GM10847 (cell line): ENCODE data around the gene SCN5A.

Experiments used
- POLR2A ChIP-seq: IDR thresholded peaks from 2 replicates; pipeline ENCODE4 v1.6.1; 2011; ENCODE audit not compliant: insufficient read length; ENCODE audit errors: extremely low read depth

Gene SCN5A

GRCh38 chr3:38651153-38651789, 1.8 kb upstream of the SCN5A start:
- no peak for TF ChIP-seq POLR2A

- no peak for TF ChIP-seq POLR2A
Observed at GRCh38 chr3:38650248-38650951, 913 bp upstream of the SCN5A start.

DNA sequence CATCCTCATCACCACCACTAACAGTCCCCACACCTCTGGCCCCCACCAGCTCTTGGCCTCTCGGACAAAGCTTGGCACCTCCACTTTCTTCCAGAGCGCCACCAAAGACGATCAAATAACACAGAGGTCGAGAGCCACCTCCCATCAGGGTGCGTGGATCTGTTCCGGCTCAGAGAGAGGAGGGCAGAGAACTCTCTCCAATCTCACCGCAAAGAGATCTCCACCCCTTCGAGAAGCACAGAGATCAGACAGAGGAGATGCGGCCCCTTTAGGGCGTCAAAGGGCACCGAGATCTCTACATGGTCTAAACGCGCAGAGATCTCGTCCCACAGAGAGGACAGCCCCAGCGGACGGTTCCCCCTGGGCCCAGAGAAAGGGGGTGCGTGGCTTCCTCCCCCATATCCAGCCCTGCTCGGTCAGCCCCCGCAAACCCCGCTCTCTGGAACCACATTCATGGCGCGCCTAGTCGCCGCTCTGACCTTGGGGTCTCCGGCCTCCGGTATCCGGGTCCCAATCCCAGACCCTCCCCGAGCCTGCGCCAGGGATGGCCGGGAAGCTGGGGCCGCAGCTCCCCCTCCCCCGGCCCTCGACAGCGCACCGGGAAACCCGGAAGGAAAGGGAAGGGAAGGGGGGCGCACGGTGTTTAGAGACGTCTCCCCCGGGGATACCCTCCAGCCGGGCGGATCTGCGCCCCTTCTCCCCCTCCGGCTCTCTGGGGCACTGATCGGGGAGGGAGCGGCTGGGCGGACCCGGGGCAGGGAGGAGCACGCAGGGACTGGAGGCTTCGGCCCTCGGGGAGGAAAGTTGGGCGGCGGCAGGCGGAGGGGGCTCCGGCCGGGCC, 608 bp downstream of the SCN5A start:
- no peak for TF ChIP-seq POLR2A

DNA sequence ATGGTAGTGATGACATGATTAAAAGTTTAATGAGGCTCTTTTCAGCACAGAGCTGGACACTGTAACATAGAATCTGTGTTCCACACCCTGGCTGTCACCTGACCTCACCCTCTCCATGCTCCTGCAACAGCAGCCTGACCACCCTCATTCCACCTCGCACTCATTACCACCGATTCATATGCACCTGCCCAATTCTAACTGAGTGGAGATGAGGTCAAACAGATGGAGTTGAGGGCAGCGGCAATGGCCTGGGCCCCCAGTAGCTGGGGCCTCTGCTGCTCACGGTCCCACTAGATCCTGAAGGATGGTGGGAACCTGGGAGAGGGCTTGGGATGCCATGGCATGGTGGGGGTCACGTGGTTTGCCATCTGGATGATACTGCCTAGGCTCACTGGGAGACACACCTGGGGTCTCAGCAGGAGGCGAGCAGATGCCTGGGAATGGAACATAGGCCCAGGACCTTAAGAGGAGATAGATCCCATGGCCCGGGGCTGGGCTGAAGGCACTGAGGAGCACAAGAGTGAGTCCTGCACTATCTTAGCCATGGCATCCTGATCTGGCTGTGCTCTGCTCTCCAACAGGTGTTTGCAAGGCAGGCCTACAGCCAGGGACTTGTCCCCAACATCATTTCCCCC, 1.3 kb downstream of the SCN5A start:
- TF ChIP-seq POLR2A: no peak

GRCh38 chr3:38647217-38647970, 2.1 kb downstream of the SCN5A start:
- no peak for TF ChIP-seq POLR2A

- no peak for TF ChIP-seq POLR2A
Observed at GRCh38 chr3:38646630-38647029, 2.9 kb downstream of the SCN5A start.

DNA sequence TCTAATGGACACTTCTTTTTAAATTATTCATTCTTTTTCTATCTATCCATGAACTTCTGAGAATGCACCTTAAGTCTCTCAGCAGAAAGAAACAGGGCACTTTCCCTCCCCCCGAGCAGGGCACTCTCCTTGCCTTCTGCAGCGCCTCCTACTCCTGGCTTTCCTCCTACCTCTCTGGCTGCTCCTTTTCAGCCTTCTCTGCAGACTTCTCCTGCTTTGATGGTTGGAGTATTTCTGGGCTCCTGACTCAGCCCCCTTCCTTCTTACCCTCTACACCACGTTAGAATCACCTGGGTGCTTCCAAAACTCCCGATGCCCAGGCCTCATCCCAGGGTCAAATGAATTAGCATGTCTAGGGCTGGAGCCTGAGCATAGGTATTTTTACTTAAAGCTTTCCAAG, 3.4 kb downstream of the SCN5A start:
- TF ChIP-seq POLR2A: no peak

GRCh38 chr3:38645601-38646000, 3.9 kb downstream of the SCN5A start:
- no peak for TF ChIP-seq POLR2A

DNA sequence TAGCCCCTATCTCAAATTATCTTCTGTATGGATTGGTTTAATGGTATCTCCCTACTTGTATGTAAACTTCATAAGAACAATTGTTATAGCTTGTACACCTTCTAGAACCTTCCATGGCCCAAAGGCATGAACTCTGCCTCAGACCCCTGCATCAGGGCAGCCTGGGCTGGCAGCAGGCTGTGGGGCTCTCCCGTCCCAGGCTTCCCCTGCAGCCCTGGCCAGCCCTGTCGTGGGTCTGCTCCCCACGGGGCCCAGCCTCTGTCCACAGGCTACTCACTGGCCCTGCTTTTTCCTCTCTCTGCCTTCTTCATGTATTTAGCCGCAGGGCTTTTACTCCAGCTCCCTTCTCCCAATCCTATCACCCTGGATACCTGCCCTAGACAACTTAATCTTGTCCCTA, 4.4 kb downstream of the SCN5A start:
- TF ChIP-seq POLR2A: no peak

DNA sequence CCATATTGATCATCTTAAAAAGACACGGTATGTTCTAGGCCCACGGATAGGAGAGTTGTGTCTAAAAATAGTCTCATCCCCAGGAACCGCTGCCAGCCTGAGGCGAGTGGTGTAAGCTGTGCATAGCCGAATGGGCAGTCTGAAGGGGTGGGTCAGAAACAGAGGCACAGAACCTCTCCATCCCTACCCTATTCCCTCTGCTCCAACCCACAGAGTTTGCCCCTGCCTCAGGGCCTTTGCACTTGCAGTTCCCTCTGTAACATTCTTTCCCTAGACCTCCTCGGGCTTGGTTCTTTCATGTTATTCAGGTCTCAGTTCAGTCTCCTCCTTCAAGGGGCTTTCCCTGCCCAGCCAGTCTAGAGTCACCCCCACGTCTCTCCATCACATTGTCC, 4.8 kb downstream of the SCN5A start:
- no peak for TF ChIP-seq POLR2A

GRCh38 chr3:38644016-38644661, 5.3 kb downstream of the SCN5A start:
- no peak for TF ChIP-seq POLR2A

- no peak for TF ChIP-seq POLR2A
Observed at GRCh38 chr3:38643592-38643991, 5.9 kb downstream of the SCN5A start.

GRCh38 chr3:38643090-38643489, 6.4 kb downstream of the SCN5A start:
- no peak for TF ChIP-seq POLR2A

DNA sequence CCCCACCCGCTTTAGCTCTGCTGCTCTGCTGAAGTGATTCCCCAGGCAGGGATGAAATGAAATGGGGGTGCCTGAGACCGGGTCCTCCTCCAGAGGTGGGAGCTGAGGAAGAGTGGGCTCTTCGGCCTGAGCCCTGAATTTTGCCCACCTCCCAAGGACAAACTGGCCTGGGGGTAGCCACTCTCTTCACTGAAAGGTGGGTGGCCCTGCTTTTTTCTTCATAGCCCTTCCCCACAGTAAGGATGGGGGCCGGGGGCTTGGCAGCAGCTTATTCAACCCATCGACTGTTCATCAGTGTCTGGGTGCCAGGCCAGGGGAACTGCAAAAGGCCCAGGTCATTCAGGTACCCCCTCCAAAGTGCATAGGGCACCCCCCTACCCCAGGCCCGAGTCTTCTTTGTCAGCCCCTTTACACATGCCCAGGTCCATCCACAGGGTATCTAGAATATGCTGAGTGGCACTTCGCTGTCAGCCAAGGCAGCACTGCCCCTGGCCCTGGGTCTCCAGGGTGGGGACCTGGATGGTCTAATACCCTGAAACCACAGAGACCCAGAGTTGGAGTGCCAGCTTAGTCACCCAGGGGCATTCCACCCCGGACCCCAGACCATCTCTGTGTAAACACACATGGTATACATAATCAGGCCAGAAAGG, 7.9 kb downstream of the SCN5A start:
- no peak for TF ChIP-seq POLR2A

DNA sequence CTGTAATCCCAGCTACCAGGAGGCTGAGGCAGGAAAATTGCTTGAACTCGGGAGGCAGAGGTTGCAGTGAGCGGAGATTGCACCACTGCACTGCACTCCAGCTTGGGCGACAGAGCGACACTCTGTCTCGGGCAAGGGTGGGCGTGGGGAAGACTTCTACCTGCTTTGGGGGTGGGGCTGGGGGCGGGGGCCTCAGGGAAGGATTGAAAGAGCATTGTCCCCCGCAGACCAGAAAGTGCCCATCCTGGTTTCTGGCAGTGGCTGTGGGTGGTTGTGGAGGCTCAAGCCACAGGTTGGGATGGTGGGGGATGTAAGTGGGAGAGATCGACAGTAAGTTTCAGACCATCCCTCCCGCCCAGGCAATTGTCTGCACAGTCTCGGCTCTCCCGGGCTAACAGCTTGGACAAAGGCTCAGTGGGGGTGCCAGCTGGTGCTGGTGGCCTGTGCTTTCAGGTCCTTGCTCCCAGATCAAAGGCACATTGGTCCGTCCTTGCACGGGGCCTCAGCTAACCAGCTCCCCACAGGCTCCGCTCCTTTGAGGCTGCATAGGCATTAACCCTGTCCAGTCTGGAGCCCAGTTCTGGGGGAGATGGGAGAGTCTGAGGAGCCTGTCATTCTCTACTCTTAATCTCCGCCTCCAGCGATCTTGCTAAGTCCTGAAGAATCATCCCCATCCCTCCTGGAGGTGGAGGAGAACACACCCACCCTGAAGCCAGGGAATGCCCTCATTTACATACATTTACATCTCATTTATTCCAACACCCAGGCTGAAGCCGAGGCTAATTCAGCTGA, 8.6 kb downstream of the SCN5A start:
- no peak for TF ChIP-seq POLR2A
